GM15510 (cell line): ENCODE data around the gene NDUFB2.

Experiments
- POLR2A ChIP-seq: IDR thresholded peaks from 3 replicates; pipeline ENCODE4 v1.6.1; 2011; ENCODE audit warnings: borderline replicate concordance; ENCODE audit not compliant: insufficient read length; ENCODE audit errors: extremely low read depth

The NDUFB2 gene

GRCh38 chr7:140681766-140682165 lies 14.7 kb upstream of the NDUFB2 start:
- TF ChIP-seq POLR2A, result no peak

DNA sequence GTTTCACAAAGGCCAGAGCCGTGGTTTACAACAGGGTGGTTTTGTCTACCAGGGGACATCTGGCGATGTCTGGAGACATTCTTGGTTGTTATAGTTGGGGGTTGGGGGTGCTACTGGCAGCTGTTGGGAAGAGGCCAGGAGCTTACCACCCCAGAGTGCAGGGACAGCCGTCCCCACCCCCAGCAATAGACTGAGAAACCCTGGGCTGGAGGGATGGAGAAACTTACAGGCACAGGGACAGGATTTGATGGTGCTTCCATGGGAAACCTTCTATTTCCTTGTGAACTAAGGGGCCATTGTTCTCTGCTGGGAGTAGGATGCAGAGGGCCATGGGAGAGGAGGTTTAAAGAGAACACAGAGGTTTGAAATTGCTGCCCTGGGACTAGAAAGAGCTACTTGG lies 12.9 kb upstream of the NDUFB2 start:
- TF ChIP-seq POLR2A, result no peak

DNA sequence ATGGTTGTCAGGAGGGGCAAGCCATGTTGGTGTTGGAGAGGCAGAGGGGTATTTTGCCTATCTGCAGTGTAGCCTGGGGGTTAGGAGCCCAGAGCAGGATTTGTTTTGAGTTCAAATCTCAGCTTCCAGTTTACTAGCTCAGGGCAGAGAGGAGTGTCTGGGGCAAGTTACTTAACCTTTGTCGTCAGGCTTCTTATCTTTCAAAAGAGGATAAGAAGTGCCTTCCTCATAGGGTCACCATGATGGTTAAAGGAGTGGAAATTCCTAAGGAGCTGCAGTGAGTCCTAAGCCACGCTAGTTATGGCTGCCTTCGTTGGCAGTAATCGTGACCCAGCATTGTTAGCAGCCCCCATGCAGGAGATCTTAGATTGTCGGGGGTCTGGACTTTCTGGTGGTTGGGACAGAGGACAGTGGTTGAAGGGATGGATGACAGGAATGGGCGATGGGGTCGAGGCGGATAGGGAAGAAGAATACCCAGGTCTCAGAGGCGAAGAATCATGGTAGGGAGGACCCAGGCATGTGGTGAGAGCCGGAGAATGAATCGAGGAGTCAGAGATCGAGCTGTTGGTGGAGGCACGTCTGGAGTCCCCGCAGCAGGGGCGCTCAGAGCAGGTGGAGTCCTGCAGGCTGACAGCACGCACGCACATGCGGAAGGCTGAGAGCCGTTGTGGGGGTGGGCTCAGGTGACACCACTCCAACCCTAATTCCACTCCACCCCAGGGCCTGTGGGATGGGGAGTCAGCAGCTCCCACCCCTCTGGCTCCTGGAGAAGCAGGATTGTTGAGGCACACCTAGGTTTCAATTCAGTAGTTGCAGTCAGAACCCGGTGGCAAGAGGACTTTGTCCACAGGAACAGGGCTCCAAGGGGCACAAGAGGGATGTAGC lies 12.2 kb upstream of the NDUFB2 start:
- no peak for TF ChIP-seq POLR2A

- TF ChIP-seq POLR2A, result no peak
These were observed 11.0 kb upstream of the NDUFB2 start for GRCh38 chr7:140685407-140686087.

- TF ChIP-seq POLR2A, result no peak
These were observed 9.6 kb upstream of the NDUFB2 start for GRCh38 chr7:140686921-140687320.

DNA sequence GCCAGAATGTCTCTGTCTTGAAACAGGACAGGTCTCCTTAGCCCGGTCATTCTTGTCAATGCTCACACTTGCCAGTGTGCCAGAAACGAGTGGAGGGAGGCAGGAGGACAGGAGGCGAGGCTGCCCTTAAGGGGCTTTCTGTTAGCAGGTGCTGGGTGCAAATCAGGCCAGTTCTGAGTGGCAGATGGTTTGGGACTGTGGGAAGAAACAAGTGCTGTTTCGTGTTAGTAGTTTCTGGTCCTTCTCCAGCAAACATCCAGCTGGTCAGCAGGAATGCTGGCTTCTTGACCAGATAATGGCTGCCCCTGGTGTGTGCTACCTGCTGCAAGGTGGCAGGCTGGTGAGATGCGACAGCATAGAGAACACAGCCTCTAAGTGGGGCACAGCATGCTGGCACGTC lies 8.2 kb upstream of the NDUFB2 start:
- TF ChIP-seq POLR2A, result no peak

GRCh38 chr7:140689199-140690152 lies 7.0 kb upstream of the NDUFB2 start:
- no peak for TF ChIP-seq POLR2A

- no peak for TF ChIP-seq POLR2A
These were observed 5.0 kb upstream of the NDUFB2 start for GRCh38 chr7:140691376-140692045.

- TF ChIP-seq POLR2A, result no peak
These were observed 1.9 kb upstream of the NDUFB2 start for GRCh38 chr7:140694592-140694991.

DNA sequence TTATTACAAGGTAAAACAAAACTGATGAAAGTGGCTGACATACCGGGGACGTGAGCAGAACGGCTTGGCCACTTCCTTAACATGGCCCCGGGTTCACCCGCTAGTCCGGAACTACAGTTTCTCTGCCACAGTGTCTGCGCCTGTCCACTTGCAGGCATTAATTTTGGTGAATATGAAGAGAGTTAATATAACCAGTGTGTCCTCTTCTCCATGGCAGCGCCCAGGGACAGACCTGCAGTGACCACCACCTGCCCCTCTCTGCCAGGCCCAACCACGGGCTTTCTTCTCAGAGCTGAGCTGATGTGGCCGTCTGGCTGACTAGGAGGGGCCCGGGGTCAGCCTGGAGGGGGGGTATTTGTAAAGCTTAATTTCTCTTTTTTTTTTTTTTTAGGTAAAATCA lies 1.1 kb upstream of the NDUFB2 start:
- TF ChIP-seq POLR2A, result no peak

- no peak for TF ChIP-seq POLR2A
These were observed 356 bp upstream of the NDUFB2 start for GRCh38 chr7:140696024-140696679.

GRCh38 chr7:140697447-140698143 lies 1.1 kb downstream of the NDUFB2 start:
- no peak for TF ChIP-seq POLR2A

DNA sequence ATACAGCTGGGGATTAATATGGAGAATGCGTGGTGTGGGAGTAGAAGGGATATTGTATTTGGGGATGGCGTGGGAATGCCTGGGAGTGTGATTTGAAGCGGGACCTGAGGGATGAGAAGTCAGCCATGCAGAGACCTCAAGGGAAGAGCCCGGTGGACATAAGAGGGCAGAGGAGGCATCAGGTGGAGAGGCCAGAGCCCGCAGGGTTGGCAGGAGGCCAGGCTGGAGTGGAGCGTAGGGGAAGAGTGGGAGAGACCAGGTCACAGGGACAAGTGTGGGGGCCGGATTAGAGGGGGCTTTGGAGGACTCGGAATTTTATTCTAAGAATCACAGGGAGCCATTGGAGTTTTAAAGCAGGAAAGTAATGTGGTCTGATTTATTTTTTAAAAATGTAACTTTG lies 2.0 kb downstream of the NDUFB2 start:
- TF ChIP-seq POLR2A, result no peak

- no peak for TF ChIP-seq POLR2A
These were observed 6.3 kb downstream of the NDUFB2 start for GRCh38 chr7:140702774-140703173.

DNA sequence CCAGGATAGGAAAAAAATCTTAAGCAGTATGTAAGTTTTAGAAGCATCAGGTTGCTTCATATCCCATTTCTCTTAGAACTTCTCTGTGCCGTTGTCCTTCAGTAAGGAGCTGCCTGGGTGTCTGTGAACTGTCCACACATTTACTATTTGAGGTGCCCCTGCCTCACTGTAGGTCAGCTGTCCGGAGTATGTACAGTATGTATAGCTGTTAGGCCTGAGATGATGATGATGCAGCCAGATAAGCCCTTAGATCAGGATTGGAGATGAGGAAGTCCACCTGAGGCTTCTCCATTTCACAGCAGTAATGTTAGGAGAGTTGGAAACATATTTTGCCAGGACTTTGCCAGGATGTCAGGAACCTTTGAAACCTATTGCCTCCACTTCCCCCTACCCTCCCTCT lies 7.7 kb downstream of the NDUFB2 start:
- no peak for TF ChIP-seq POLR2A
